HepG2 (cell line): Measurements from ENCODE around the gene HSPE1. TPM values are rescaled to one million over a fixed set of nuclear protein-coding genes. Genes with fewer than 3 reads are reported as not detected.
A peak's percentile ranks its signal among the peaks of the same experiment; 100 is the strongest.

Experiments used
- DRAP1 ChIP-seq: IDR thresholded peaks from 2 replicates; pipeline ENCODE4 v1.6.1; 2016; ENCODE audit warnings: missing genetic modification reagents, missing compliant biosample characterization
- GTF3A ChIP-seq: sonication (generic); formaldehyde crosslinking; conservative IDR thresholded peaks from 2 replicates; pipeline ENCODE4 v1.4.0; 2020; ENCODE audit warnings: mild to moderate bottlenecking, missing genetic modification reagents
- POLR2A ChIP-seq, 2 experiments: IDR thresholded peaks; 2 replicates each; pipeline ENCODE4 v1.6.1; 2011; ENCODE audit warnings: low read depth in 2 of 2, low read length in 2 of 2, mild to moderate bottlenecking in 1 of 2, moderate library complexity in 1 of 2; ENCODE audit not compliant: insufficient read depth in 1 of 2
- POLR2AphosphoS5 ChIP-seq: IDR thresholded peaks from 2 replicates; pipeline ENCODE4 v1.6.1; 2012; ENCODE audit warnings: low read depth, low read length
- RAD21 ChIP-seq: fragments of 450-650 bp; formaldehyde crosslinking; IDR thresholded peaks from 2 replicates; pipeline ENCODE4 v1.5.0; 2020; ENCODE audit warnings: mild to moderate bottlenecking
- SIX1 ChIP-seq: sonication (generic); formaldehyde crosslinking; IDR thresholded peaks from 2 replicates; pipeline ENCODE4 v1.4.0; 2020; ENCODE audit warnings: missing genetic modification reagents, borderline replicate concordance
- TFAP4 ChIP-seq: sonication (generic); IDR thresholded peaks from 2 replicates; pipeline ENCODE4 v1.6.1; 2016; ENCODE audit warnings: low read depth, borderline replicate concordance
- TFE3 ChIP-seq: IDR thresholded peaks from 2 replicates; pipeline ENCODE4 v1.6.1; 2016
- TGIF2 ChIP-seq: IDR thresholded peaks from 2 replicates; pipeline ENCODE4 v1.6.1; 2016; ENCODE audit warnings: control low read depth, missing compliant biosample characterization
- ZBTB33 ChIP-seq: sonication (generic); formaldehyde crosslinking; IDR thresholded peaks from 2 replicates; pipeline ENCODE4 v1.4.0; 2020; ENCODE audit warnings: missing genetic modification reagents
- ZNF263 ChIP-seq: sonication (generic); formaldehyde crosslinking; IDR thresholded peaks from 2 replicates; pipeline ENCODE4 v1.4.0; 2020; ENCODE audit warnings: missing genetic modification reagents
- ZNF407 ChIP-seq: sonication (generic); formaldehyde crosslinking; IDR thresholded peaks from one replicate; pipeline ENCODE4 v1.5.1; 2020; ENCODE audit warnings: mild to moderate bottlenecking, missing genetic modification reagents; ENCODE audit errors: not compliant biosample characterization
- ZNF512B ChIP-seq: sonication (generic); formaldehyde crosslinking; IDR thresholded peaks from 2 replicates; pipeline ENCODE4 v1.5.1; 2020; ENCODE audit warnings: missing genetic modification reagents, mild to moderate bottlenecking, borderline replicate concordance
- ZNF614 ChIP-seq: IDR thresholded peaks from 2 replicates; pipeline ENCODE4 v1.6.1; 2018; ENCODE audit warnings: missing biosample characterization, missing genetic modification reagents, inconsistent platforms, borderline replicate concordance
- polyA plus RNA-seq, 8 experiments: library from polyadenylated mRNA; depleted of rRNA in 3 of 8; stranded (reverse) in 7 of 8; unstranded in 1 of 8; fragments of >200 nt; fragmentation: Illumina TruSeq in 4 of 8; extraction: Trizol in 4 of 8; gene quantifications; 2 replicates each; pipeline versions ENCODE4 v1.2.1 to v1.2.3, GENCODE V29; 2011 to 2016; ENCODE audit warnings: low read depth in 4 of 8, missing spikeins in 1 of 8, mixed read lengths in 1 of 8; ENCODE audit not compliant: insufficient read depth in 1 of 8
- total RNA-seq, 5 experiments: library from RNA; depleted of rRNA; stranded (reverse); fragments of >200 nt; fragmentation: Illumina TruSeq; extraction: Trizol; gene quantifications; 2 replicates each; pipeline ENCODE4 v1.2.3, GENCODE V29; 2016; ENCODE audit warnings: low read depth in 1 of 5

The HSPE1 gene
- total and polyA plus RNA-seq, 2 of the 13 experiments (the other 11 are each of a cell fraction or from before 2014, with no cell fraction given) = 244 to 823 TPM

- TF ChIP-seq ZNF407 (CRISPR knock-in tag) = no peak
- TF ChIP-seq TFE3 (CRISPR knock-in tag) = peak; percentile 46; the same call in 1 of the 2 replicates
- TF ChIP-seq GTF3A (CRISPR knock-in tag) = peak; percentile 89; the same call in 1 of the 2 replicates
- no peak for TF ChIP-seq ZNF263
- TF ChIP-seq ZNF614 (CRISPR knock-in tag) = no peak; the same call in 1 of the 2 replicates
- TF ChIP-seq DRAP1 (CRISPR knock-in tag) = peak; percentile 68; the same call in 1 of the 2 replicates
- TF ChIP-seq ZNF512B (CRISPR knock-in tag) = no peak
- TF ChIP-seq RAD21 (CRISPR knock-in tag) = 0 out of 2 replicates have a peak, but pooled peaks have one; percentile 17
- peak; percentile 60 to 70 for TF ChIP-seq POLR2A (IDR thresholded peaks at IDR 0.05; ENCODE audit: insufficient read depth in 1 of 2, low read depth in 2 of 2, low read length in 2 of 2)
- 0 out of 2 replicates have a peak, but pooled peaks have one; percentile 5 for TF ChIP-seq TFAP4
- TF ChIP-seq SIX1 (CRISPR knock-in tag) = no peak
- peak; percentile 68 for TF ChIP-seq POLR2AphosphoS5
- TF ChIP-seq TGIF2 (CRISPR knock-in tag) = peak; percentile 92; the same call in 1 of the 2 replicates
- TF ChIP-seq ZBTB33 (CRISPR knock-in tag) = peak; percentile 20; the same call in 1 of the 2 replicates
These were observed 47.4 kb upstream of the HSPE1 start (continued) for GRCh38 chr2:197452754-197453122.
